ENCODE measurements around the gene VPS11.

GRCh38 chr11:119108146-119108856 lies 40.7 kb downstream of the VPS11 start:
- TF ChIP-seq JUNB (IDR thresholded peaks at IDR 0.05; ENCODE audit: unreplicated experiment), result no peak
- TF ChIP-seq EZH2 (IDR thresholded peaks at IDR 0.05; ENCODE audit: low read depth, unreplicated experiment), result no peak
- no peak for TF ChIP-seq POLR2AphosphoS5 (IDR thresholded peaks at IDR 0.05; ENCODE audit: low read depth)
- TF ChIP-seq, protein P1, sequence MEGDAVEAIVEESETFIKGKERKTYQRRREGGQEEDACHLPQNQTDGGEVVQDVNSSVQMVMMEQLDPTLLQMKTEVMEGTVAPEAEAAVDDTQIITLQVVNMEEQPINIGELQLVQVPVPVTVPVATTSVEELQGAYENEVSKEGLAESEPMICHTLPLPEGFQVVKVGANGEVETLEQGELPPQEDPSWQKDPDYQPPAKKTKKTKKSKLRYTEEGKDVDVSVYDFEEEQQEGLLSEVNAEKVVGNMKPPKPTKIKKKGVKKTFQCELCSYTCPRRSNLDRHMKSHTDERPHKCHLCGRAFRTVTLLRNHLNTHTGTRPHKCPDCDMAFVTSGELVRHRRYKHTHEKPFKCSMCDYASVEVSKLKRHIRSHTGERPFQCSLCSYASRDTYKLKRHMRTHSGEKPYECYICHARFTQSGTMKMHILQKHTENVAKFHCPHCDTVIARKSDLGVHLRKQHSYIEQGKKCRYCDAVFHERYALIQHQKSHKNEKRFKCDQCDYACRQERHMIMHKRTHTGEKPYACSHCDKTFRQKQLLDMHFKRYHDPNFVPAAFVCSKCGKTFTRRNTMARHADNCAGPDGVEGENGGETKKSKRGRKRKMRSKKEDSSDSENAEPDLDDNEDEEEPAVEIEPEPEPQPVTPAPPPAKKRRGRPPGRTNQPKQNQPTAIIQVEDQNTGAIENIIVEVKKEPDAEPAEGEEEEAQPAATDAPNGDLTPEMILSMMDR (conservative IDR thresholded peaks at IDR 0.05; ENCODE audit: low read depth in 2 of 2), result no peak
- TF ChIP-seq ZNF331 (CRISPR knock-in tag; IDR thresholded peaks at IDR 0.05; ENCODE audit: low read depth), result no peak
- no peak for TF ChIP-seq EZH2phosphoT487 (IDR thresholded peaks at IDR 0.05; ENCODE audit: unreplicated experiment)
- TF ChIP-seq NANOG (IDR thresholded peaks at IDR 0.05; ENCODE audit: borderline replicate concordance), result no peak
- TF ChIP-seq REST (IDR thresholded peaks at IDR 0.05; ENCODE audit: unreplicated experiment), result no peak
- TF ChIP-seq CREB1 (CRISPR knock-in tag; IDR thresholded peaks at IDR 0.05; ENCODE audit: low read depth), result no peak
- TF ChIP-seq STAT1 (IDR thresholded peaks at IDR 0.05; ENCODE audit: unreplicated experiment), result no peak
- no peak for TF ChIP-seq ZNF114 (CRISPR knock-in tag; IDR thresholded peaks at IDR 0.05)

Measured in GM23338 (cell line).